Activated naive CD8-positive, alpha-beta T cell treated with anti-CD3 and anti-CD28 coated beads for 36 hours (primary cell): ENCODE results near the gene UTP18. TPM values are rescaled to one million over a fixed set of nuclear protein-coding genes. Genes with fewer than 3 reads are reported as not detected.
"Not testable (repeated sequence)": the region's sequence is repeated elsewhere in the genome, so short reads cannot be mapped to it uniquely, and the experiment has no call there.

ENCODE experiments used
- DNase-seq: peaks from one replicate; pipeline ENCODE4 v3.0.0; 2021
- H3K27ac Mint-ChIP-seq: one replicate; pipeline ENCODE4 v1.8.0; 2022; ENCODE audit warnings: mild to moderate bottlenecking, moderate library complexity, mixed read lengths
- H3K27me3 Mint-ChIP-seq: one replicate; pipeline ENCODE4 v1.8.0; 2022; ENCODE audit warnings: mild to moderate bottlenecking, mixed read lengths
- H3K36me3 Mint-ChIP-seq: one replicate; pipeline ENCODE4 v1.8.0; 2021; ENCODE audit warnings: mild to moderate bottlenecking, mixed read lengths
- H3K4me1 Mint-ChIP-seq: one replicate; pipeline ENCODE4 v1.8.0; 2021; ENCODE audit warnings: mixed read lengths
- H3K4me3 Mint-ChIP-seq: one replicate; pipeline ENCODE4 v1.8.0; 2022; ENCODE audit warnings: mild to moderate bottlenecking, moderate library complexity, mixed read lengths
- H3K9me3 Mint-ChIP-seq: one replicate; pipeline ENCODE4 v1.8.0; 2022; ENCODE audit warnings: mixed read lengths
- total RNA-seq, 2 experiments: library from RNA; stranded (reverse); gene quantifications; one replicate each; pipeline ENCODE4 v1.2.3, GENCODE V29; 2021

The UTP18 gene
- total RNA-seq, 2 experiments from 2014 or later, result 74.6 to 77.8 TPM

- peaks cover 25% of the 10 kb centered on the region for H3K4me1 Mint-ChIP-seq
- peaks cover 30% of the 10 kb centered on the region for H3K36me3 Mint-ChIP-seq
- H3K4me3 Mint-ChIP-seq, result no peak overlapping the region
- no peaks in the 10 kb centered on the region for H3K9me3 Mint-ChIP-seq
- no peaks in the 10 kb centered on the region for H3K27me3 Mint-ChIP-seq
- no peak overlapping the region for H3K27ac Mint-ChIP-seq
- no peak for DNase-seq
Observed at GRCh38 chr17:51250314-51250840, 10.0 kb upstream of the UTP18 start.

GRCh38 chr17:51251010-51251409, 9.3 kb upstream of the UTP18 start:
- Mint-ChIP-seq H3K4me1 (peaks cover 27% of the 10 kb centered on the region), H3K27ac (peak overlapping the region; percentile 35), H3K9me3 (no peaks in the 10 kb centered on the region)

DNA sequence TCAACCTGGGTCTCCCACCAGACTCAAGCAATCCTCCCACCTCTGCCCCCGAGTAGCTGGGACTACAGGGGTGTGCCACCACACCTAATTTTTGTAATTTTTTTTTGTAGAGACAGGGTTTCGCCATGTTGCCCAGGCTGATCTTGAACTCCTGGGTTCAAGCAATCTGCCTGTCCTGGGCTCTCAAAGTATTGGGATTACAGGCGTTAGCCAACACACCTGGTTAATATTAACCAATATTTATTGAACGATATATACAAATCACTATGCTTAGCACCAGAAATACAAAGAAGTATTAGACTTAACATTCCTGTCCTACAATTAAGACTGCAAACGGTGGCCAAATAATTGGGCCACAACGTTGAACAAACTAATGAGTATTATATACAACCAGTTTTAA, 4.7 kb upstream of the UTP18 start:
- Mint-ChIP-seq H3K4me1 (peaks cover 53% of the 10 kb centered on the region), H3K27me3 (no peaks in the 10 kb centered on the region), H3K27ac (no peak overlapping the region)

More at GRCh38 chr17:51251010-51251409, 9.3 kb upstream of the UTP18 start:
- no peak for DNase-seq
- no peaks in the 10 kb centered on the region for H3K27me3 Mint-ChIP-seq
- H3K4me3 Mint-ChIP-seq, result no peak overlapping the region
- H3K36me3 Mint-ChIP-seq, result peaks cover 33% of the 10 kb centered on the region

DNA sequence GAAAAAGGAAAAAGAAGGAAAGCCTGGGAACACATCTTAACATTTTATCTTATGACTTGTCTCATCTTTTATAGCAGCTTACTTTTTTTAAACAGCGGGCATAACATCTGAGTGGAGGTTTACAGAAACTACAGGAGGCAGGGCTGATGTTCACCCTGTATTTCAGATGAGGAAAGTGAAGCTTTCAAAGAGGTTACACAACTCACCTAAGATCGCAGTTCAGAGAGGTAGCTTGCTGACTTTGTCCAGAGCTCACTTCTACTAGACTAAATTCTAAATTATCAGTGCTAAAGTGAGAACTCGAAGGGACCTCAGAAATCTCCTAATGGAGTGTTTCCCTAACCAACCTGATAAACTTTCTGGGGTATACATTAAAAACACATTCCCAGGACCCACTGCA, 4.2 kb upstream of the UTP18 start:
- H3K4me1 Mint-ChIP-seq, result peaks cover 50% of the 10 kb centered on the region
- no peaks in the 10 kb centered on the region for H3K9me3 Mint-ChIP-seq
- DNase-seq, result no peak
- H3K36me3 Mint-ChIP-seq, result peaks cover 36% of the 10 kb centered on the region
- H3K27me3 Mint-ChIP-seq, result no peaks in the 10 kb centered on the region
- no peak overlapping the region for H3K27ac Mint-ChIP-seq
- H3K4me3 Mint-ChIP-seq, result no peak overlapping the region

More for the DNA sequence above, 4.7 kb upstream of the UTP18 start:
- DNase-seq, result no peak
- Mint-ChIP-seq H3K4me3 (no peak overlapping the region), H3K36me3 (peaks cover 40% of the 10 kb centered on the region), H3K9me3 (no peaks in the 10 kb centered on the region)

DNA sequence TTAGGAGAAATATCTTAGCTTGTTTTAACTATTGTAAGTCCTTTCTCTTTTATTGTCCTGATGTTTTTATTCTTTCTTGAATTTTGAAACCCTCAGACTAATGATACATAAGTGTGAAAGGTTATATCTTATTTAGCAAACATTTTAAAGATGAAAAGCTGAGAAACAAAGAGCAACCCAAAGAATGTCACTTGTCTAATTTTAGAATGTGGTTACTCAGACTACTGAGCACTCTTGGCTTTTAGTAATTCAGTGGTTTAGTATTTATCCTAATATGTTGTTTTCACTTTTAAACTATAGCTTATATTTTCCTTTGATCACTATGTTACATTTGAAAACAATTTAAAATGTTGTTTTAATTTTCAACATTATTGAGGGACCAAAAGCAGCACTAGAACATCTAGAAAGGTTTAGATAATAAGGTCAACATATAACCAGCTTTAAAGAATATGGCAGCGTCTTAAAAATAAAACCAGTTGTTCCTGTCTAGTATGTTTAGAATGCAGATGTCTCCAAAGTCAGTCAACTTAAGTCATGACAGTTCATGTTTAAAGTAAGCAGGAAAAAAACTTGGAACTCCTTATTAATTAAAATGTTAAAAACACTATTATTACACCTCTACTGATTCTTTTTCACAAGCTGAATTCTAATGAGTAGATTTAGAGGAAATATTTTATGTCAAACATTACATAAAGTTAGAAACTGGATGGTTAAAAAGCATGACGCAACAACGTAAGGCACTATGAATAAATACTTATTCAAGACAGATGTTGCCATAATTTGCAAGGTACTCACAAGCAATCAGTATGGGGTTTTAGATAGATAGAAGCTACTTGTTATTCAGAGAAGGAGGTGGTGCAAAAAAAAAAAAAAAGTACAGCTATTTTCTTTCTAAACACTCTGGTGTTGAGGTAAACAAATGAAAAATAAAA, 2.9 kb upstream of the UTP18 start:
- Mint-ChIP-seq H3K27me3 (no peaks in the 10 kb centered on the region), H3K36me3 (peaks cover 39% of the 10 kb centered on the region), H3K27ac (no peak overlapping the region), H3K9me3 (no peaks in the 10 kb centered on the region), H3K4me3 (peak overlapping the region; percentile 90), H3K4me1 (peaks cover 56% of the 10 kb centered on the region)
- no peak for DNase-seq

- peak; percentile 7 for DNase-seq
- H3K36me3 Mint-ChIP-seq, result peaks cover 47% of the 10 kb centered on the region
- peak overlapping the region; percentile 90 for H3K4me3 Mint-ChIP-seq
- H3K9me3 Mint-ChIP-seq, result no peaks in the 10 kb centered on the region
- peak overlapping the region; percentile 74 for H3K27ac Mint-ChIP-seq
- H3K4me1 Mint-ChIP-seq, result peaks cover 61% of the 10 kb centered on the region
- H3K27me3 Mint-ChIP-seq, result no peaks in the 10 kb centered on the region
Observed at GRCh38 chr17:51258756-51259563, 1.4 kb upstream of the UTP18 start.

DNA sequence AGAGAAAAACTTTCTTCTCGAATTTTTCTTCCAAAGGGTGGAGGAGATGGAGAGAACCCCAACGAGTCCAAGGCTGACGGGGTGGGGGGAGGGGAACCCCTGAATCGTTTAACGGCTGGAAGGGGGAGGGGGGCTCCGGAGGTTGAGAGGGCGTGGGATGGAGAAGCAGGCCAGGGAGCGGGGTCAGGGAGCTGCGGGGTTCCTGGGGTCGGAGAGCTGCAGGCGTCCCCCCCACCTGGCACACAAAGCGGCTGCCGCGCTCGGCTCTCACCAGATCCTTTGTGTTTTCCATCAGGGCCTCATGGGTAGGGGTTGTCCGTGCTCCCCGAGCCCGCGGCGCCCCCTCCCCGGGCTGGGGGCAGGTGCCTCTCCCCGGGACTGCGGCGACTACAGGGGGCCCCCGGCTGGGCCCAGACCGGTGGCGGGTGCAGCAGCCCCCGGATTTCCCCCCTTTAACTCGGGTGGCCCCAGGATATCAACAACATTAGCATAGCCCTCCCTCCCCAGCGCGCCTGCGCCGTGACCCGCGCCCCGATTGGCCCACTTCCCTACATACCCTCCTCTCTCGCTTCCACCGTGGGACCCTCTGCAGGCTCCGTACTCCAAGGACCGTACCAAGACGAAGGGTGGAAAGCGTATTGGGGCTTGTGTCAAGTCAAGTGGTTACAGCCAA, 646 bp upstream of the UTP18 start, which contains the start of gene MBTD1:
Gene MBTD1, minus strand, starts transcription at position 486 of the 673 bp plus-strand sequence. CDS start 34,888 bp downstream, outside the sequence.
- peak; percentile 94 for DNase-seq
- Mint-ChIP-seq H3K4me3 (peak within 1 kb of the TSS; percentile 90), H3K9me3 (no peaks in the 10 kb centered on the region), H3K36me3 (peaks cover 48% of the 10 kb centered on the region), H3K27ac (peak within 1 kb of the TSS; percentile 96), H3K4me1 (peaks cover 58% of the 10 kb centered on the region), H3K27me3 (no peaks in the 10 kb centered on the region)

GRCh38 chr17:51261024-51261963, 948 bp downstream of the UTP18 start:
- Mint-ChIP-seq H3K27me3 (no peaks in the 10 kb centered on the region), H3K27ac (peak overlapping the region; percentile 80), H3K9me3 (no peaks in the 10 kb centered on the region), H3K4me3 (peak overlapping the region; percentile 90), H3K4me1 (peaks cover 56% of the 10 kb centered on the region), H3K36me3 (peaks cover 49% of the 10 kb centered on the region)
- no peak for DNase-seq

DNA sequence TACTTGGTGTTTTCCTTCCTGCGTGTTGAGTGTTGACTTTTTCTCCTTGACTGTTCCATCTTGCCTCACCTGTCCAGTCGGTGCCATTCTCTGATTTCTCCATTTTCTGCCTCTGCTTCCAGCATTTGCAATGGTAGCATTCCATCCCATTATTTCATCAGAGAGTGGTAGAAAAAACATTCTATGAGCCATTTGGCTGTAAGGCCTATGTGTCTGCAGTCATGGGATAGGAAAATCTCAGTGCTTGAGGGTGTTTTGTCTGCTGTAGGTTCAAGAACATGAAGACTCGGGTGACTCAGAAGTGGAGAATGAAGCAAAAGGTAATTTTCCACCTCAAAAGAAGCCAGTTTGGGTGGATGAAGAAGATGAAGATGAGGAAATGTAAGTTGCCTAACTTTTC, 2.7 kb downstream of the UTP18 start:
- DNase-seq, result no peak
- Mint-ChIP-seq H3K27ac (peak overlapping the region; percentile 77), H3K27me3 (no peaks in the 10 kb centered on the region), H3K9me3 (no peaks in the 10 kb centered on the region), H3K4me1 (peaks cover 45% of the 10 kb centered on the region), H3K4me3 (peak overlapping the region; percentile 57), H3K36me3 (peaks cover 50% of the 10 kb centered on the region)

DNA sequence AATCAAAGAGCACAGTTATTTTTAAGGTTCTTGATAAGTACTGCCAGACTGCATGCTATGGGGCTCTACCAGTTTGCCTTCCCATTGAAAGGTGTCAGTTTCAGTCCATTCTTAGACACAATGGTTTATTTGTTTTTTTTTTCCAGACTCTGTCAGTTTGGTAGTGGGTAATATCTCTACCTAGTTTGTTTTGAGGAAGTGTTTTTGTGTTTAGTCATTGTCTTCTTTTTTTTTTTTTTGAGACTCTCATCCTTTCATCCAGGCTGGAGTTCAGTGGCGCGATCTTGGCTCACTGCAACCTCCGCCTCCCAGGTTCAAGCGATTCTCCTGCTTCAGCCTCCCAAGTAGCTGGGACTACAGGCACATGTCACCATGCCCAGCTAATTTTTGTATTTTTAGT, 4.1 kb downstream of the UTP18 start:
- not testable (repeated sequence) for DNase-seq, H3K4me3 Mint-ChIP-seq, H3K9me3 Mint-ChIP-seq, H3K27me3 Mint-ChIP-seq
- Mint-ChIP-seq H3K4me1 (peaks cover 37% of the 10 kb centered on the region), H3K27ac (peak overlapping the region; percentile 29), H3K36me3 (peaks cover 48% of the 10 kb centered on the region)

DNA sequence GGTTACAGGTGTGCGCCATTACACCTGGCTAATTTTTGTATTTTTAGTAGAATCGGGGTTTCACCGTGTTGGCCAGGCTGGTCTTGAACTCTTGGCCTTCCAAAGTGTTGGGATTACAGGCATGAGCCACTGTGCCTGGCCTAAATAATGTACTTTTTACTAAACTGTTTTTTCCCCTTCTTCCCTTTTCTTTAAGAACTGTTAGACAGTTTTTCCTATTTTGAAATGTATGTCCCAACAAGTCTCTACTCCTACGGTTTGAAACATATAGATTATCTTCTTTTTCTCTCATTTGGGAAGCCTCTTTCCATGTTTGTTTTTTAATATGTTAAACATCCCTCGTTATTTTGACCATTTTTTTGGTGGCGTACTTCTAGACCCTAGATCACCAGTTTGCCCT, 9.6 kb downstream of the UTP18 start:
- Mint-ChIP-seq H3K4me1 (peaks cover 22% of the 10 kb centered on the region), H3K27ac (no peak overlapping the region), H3K4me3 (no peak overlapping the region), H3K36me3 (peaks cover 32% of the 10 kb centered on the region), H3K27me3 (no peaks in the 10 kb centered on the region), H3K9me3 (no peaks in the 10 kb centered on the region)
- no peak for DNase-seq

DNA sequence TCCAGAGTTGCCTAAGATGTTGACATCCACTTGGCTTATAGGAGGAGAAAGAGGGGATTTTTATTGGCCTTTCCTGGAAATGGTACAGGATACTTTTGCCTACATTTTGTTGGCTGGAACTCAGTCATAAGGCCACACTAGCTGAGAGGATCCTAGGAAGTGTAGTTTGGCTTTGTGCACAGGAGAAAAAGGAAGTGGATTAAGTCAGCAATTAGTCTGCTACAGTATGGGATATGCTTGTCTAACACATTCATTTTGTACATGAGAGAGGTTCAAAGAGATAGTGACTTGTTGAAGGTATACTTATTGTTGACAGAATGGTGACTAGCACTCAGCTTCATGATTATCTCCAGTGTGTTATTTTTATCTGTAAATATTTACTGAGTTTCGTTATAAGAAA, 10.3 kb downstream of the UTP18 start:
- DNase-seq, result no peak
- H3K9me3 Mint-ChIP-seq, result no peaks in the 10 kb centered on the region
- no peak overlapping the region for H3K27ac Mint-ChIP-seq
- H3K4me3 Mint-ChIP-seq, result no peak overlapping the region
- H3K36me3 Mint-ChIP-seq, result peaks cover 30% of the 10 kb centered on the region
- H3K4me1 Mint-ChIP-seq, result peaks cover 21% of the 10 kb centered on the region
- no peaks in the 10 kb centered on the region for H3K27me3 Mint-ChIP-seq

DNA sequence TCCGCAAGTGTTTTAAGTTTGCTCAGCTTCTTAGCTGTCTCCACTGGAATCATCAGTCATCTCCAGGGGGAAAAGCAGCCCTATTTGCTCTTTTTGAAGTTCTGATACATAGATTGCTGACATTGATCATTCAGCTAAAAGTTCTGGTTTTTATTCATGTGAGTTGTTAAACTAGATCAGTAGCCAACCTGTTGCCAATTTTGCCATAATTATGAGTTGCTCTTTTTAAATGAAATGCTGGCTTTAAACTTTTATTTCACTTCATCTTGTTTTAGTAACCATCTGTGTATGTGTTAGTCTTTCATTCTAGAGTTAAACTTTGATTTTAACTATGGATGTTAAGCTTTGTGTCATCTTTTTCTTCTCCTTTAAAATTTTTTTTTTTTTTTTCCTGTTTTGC, 12.5 kb downstream of the UTP18 start:
- Mint-ChIP-seq H3K27ac (no peak overlapping the region), H3K27me3 (no peaks in the 10 kb centered on the region), H3K4me3 (no peak overlapping the region), H3K9me3 (no peaks in the 10 kb centered on the region), H3K36me3 (peaks cover 25% of the 10 kb centered on the region), H3K4me1 (peaks cover 14% of the 10 kb centered on the region)
- no peak for DNase-seq

DNA sequence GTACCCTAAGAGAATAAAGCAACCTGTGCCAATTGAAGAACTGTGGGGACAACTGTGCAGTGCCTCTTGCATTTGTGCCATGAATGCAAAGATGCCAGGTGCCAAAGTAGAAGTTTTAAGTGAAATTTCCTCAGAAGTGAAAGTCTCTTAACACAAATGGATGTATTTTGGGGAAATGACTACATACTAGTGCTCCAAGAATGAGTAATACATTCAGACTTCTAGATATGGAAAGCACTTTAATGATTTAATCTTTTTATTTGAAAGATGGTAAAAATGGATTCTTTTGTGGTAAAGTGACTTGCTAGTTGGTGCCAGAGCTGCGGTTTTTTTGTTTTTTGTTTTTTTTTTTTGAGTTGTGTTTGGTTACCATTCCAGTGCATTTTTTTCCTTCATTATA, 15.0 kb downstream of the UTP18 start:
- Mint-ChIP-seq H3K4me3 (no peak overlapping the region), H3K9me3 (no peaks in the 10 kb centered on the region), H3K36me3 (peaks cover 22% of the 10 kb centered on the region), H3K27ac (no peak overlapping the region), H3K4me1 (peaks cover 9% of the 10 kb centered on the region), H3K27me3 (no peaks in the 10 kb centered on the region)
- no peak for DNase-seq
